CD14-positive monocyte (primary cell): ENCODE data around the gene NDRG4. TPM values are rescaled to one million over a fixed set of nuclear protein-coding genes. Genes with fewer than 3 reads are reported as not detected.

Experiments
- DNase-seq, 3 donors: peaks; one replicate each; pipeline ENCODE4 v3.0.0-alpha.2; 2011 to 2022
- H2AFZ ChIP-seq: 2 replicates; pipeline ENCODE4 v1.6.0; 2012; ENCODE audit warnings: mild to moderate bottlenecking, low read depth, low read length, inconsistent platforms; ENCODE audit not compliant: insufficient read depth, poor library complexity, severe bottlenecking
- H3K27ac ChIP-seq, 2 donors: 1 replicate in 1 of 2; 2 replicates in 1 of 2; pipeline ENCODE4 v1.5.1; 2012 to 2013; ENCODE audit warnings: low read length in 2 of 2, control low read depth in 1 of 2, inconsistent platforms in 1 of 2, low read depth in 1 of 2, mild to moderate bottlenecking in 1 of 2
- H3K27me3 ChIP-seq, 2 donors: one replicate each; pipeline versions ENCODE4 v1.6.0 to v1.6.1; 2011 to 2013; ENCODE audit warnings: low read length in 2 of 2; ENCODE audit not compliant: control insufficient read depth in 2 of 2, insufficient read depth in 2 of 2
- H3K36me3 ChIP-seq, 2 donors: replicated peaks in 1 of 2; 1 replicate in 1 of 2; 2 replicates in 1 of 2; pipeline versions ENCODE4 v1.5.1 to v1.6.1; 2012 to 2013; ENCODE audit warnings: low read length in 2 of 2, control low read depth in 1 of 2, inconsistent platforms in 1 of 2, mild to moderate bottlenecking in 1 of 2; ENCODE audit not compliant: insufficient read depth in 2 of 2, control insufficient read depth in 1 of 2
- H3K4me1 ChIP-seq, 2 donors: 1 replicate in 1 of 2; 2 replicates in 1 of 2; pipeline versions ENCODE4 v1.5.1 to v1.6.1; 2012 to 2013; ENCODE audit warnings: low read length in 2 of 2, control low read depth in 1 of 2, inconsistent platforms in 1 of 2, mild to moderate bottlenecking in 1 of 2, moderate library complexity in 1 of 2; ENCODE audit not compliant: insufficient read depth in 2 of 2, control insufficient read depth in 1 of 2
- H3K4me2 ChIP-seq: replicated peaks from 2 replicates; pipeline ENCODE3; 2012; ENCODE audit warnings: low read length, moderate library complexity, mild to moderate bottlenecking; ENCODE audit not compliant: poor library complexity, severe bottlenecking; ENCODE audit errors: extremely low read depth
- H3K4me3 ChIP-seq, 3 experiments: fragments of 200-600 bp in 1 of 3; sonication (generic) in 1 of 3; replicated peaks in 1 of 3; 1 replicate in 2 of 3; 2 replicates in 1 of 3; pipeline ENCODE4 v1.5.1; 2011 to 2013; ENCODE audit warnings: low read length in 3 of 3, mild to moderate bottlenecking in 3 of 3, control low read depth in 2 of 3, low read depth in 2 of 3, inconsistent platforms in 1 of 3, moderate library complexity in 1 of 3
- H3K79me2 ChIP-seq: 2 replicates; pipeline ENCODE4 v1.6.0; 2012; ENCODE audit warnings: mild to moderate bottlenecking, control low read depth, inconsistent platforms, low read length, moderate library complexity; ENCODE audit not compliant: insufficient read depth
- H3K9ac ChIP-seq: 2 replicates; pipeline ENCODE4 v1.6.0; 2017; ENCODE audit warnings: low read length, mild to moderate bottlenecking; ENCODE audit not compliant: insufficient read depth, poor library complexity, severe bottlenecking
- H3K9me3 ChIP-seq, 2 donors: replicated peaks in 1 of 2; 1 replicate in 1 of 2; 2 replicates in 1 of 2; pipeline versions ENCODE4 v1.5.1 to v1.6.1; 2012 to 2013; ENCODE audit warnings: low read length in 2 of 2, control low read depth in 1 of 2; ENCODE audit not compliant: control insufficient read depth in 1 of 2, insufficient read depth in 1 of 2
- H4K20me1 ChIP-seq: 2 replicates; pipeline ENCODE4 v1.6.0; 2012; ENCODE audit warnings: mild to moderate bottlenecking, low read length, control low read depth, moderate library complexity; ENCODE audit not compliant: insufficient read depth
- H3K27ac Mint-ChIP-seq, 7 donors: one replicate each; pipeline ENCODE4 v1.8.0; 2020; ENCODE audit warnings: mild to moderate bottlenecking in 7 of 7, mixed read lengths in 7 of 7, moderate library complexity in 6 of 7, inconsistent platforms in 2 of 7
- H3K27me3 Mint-ChIP-seq, 3 donors: one replicate each; pipeline ENCODE4 v1.8.0; 2021 to 2022; ENCODE audit warnings: low read depth in 3 of 3, mild to moderate bottlenecking in 3 of 3, mixed read lengths in 3 of 3, moderate library complexity in 3 of 3, inconsistent platforms in 1 of 3
- H3K36me3 Mint-ChIP-seq, 2 donors: one replicate each; pipeline ENCODE4 v1.8.0; 2020; ENCODE audit warnings: mixed read lengths in 2 of 2, inconsistent platforms in 1 of 2, mild to moderate bottlenecking in 1 of 2
- H3K4me1 Mint-ChIP-seq: one replicate; pipeline ENCODE4 v1.8.0; 2020; ENCODE audit warnings: mild to moderate bottlenecking, mixed read lengths
- H3K4me3 Mint-ChIP-seq, 2 donors: one replicate each; pipeline ENCODE4 v1.8.0; 2020; ENCODE audit warnings: mild to moderate bottlenecking in 2 of 2, mixed read lengths in 2 of 2, moderate library complexity in 1 of 2
- H3K9me3 Mint-ChIP-seq, 7 donors: one replicate each; pipeline ENCODE4 v1.8.0; 2020 to 2022; ENCODE audit warnings: mixed read lengths in 7 of 7, mild to moderate bottlenecking in 6 of 7, moderate library complexity in 6 of 7, inconsistent platforms in 2 of 7
- WGBS: methylation state at CpG from one replicate; pipeline ENCODE4 v1.1.5; 2013; ENCODE audit warnings: missing lambda C conversion rate; ENCODE audit not compliant: insufficient coverage; 5-methylcytosine and 5-hydroxymethylcytosine counted together
- intact Hi-C, 2 donors: fragments of 100-400 bp; cut with micrococcal nuclease; formaldehyde crosslinking; loops; one replicate each; pipeline versions ENCODE4 v1.15.0 to v1.15.1; 2023
- polyA plus RNA-seq, 3 donors: library from polyadenylated mRNA; depleted of rRNA in 1 of 3; unstranded in 2 of 3; stranded (reverse) in 1 of 3; fragments of 300-500 nt in 2 of 3; fragments of >200 nt in 1 of 3; fragmentation: Illumina TruSeq in 2 of 3; gene quantifications; 1 replicate in 2 of 3; 2 replicates in 1 of 3; pipeline ENCODE4 v1.2.3, GENCODE V29; 2012 to 2021
- TF ChIP-seq, protein P1 (sequence below): fragments of 200-600 bp; IDR thresholded peaks from one replicate; pipeline ENCODE4 v1.8.0; 2022; ENCODE audit warnings: antibody characterized with exemption, mild to moderate bottlenecking

NDRG4 gene
- polyA plus RNA-seq, 3 donors = not detected

DNA sequence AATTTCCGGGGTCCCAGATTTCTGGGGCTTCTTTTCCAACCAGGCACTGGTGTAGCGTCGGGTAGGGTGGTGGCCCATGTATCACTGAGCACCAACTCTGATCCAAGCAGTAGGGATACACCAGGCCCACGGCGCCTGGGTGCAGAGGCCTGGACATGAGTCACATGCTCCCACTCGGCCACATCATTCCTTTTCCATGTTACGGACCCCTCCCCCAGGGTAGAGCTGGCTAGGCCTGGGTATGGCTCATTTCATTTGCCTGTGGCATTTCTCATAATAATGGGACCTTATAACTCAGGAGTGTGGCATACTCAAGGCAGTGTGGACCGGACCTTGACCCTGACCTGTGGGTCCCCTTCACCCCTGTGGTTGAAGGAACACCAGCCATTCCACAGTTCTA is 18.0 kb upstream of the NDRG4 start:
- Histone ChIP-seq H2AFZ (no peak overlapping the region), H3K79me2 (no peaks in the 10 kb centered on the region), H3K4me3 (no peak overlapping the region), H3K4me1 (no peaks in the 10 kb centered on the region), H3K4me2 (no peak overlapping the region), H3K9ac (no peak overlapping the region), H3K27ac (no peak overlapping the region), H4K20me1 (no peaks in the 10 kb centered on the region), H3K36me3 (no peaks in the 10 kb centered on the region), H3K27me3 (no peaks in the 10 kb centered on the region), H3K9me3 (no peaks in the 10 kb centered on the region)
- intact Hi-C loops = no loop called here
- Mint-ChIP-seq H3K4me1 (no peaks in the 10 kb centered on the region), H3K27ac (no peak overlapping the region), H3K9me3 (no peaks in the 10 kb centered on the region), H3K4me3 (no peak overlapping the region), H3K36me3 (no peaks in the 10 kb centered on the region), H3K27me3 (peaks cover 9 to 22% (median 22%) of the 10 kb centered on the region in 3 donors)
- TF ChIP-seq, protein P1, sequence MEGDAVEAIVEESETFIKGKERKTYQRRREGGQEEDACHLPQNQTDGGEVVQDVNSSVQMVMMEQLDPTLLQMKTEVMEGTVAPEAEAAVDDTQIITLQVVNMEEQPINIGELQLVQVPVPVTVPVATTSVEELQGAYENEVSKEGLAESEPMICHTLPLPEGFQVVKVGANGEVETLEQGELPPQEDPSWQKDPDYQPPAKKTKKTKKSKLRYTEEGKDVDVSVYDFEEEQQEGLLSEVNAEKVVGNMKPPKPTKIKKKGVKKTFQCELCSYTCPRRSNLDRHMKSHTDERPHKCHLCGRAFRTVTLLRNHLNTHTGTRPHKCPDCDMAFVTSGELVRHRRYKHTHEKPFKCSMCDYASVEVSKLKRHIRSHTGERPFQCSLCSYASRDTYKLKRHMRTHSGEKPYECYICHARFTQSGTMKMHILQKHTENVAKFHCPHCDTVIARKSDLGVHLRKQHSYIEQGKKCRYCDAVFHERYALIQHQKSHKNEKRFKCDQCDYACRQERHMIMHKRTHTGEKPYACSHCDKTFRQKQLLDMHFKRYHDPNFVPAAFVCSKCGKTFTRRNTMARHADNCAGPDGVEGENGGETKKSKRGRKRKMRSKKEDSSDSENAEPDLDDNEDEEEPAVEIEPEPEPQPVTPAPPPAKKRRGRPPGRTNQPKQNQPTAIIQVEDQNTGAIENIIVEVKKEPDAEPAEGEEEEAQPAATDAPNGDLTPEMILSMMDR = no peak
- WGBS = 67% methylated on average over 3 of the region's 8 CpGs
- no peak for DNase-seq

DNA sequence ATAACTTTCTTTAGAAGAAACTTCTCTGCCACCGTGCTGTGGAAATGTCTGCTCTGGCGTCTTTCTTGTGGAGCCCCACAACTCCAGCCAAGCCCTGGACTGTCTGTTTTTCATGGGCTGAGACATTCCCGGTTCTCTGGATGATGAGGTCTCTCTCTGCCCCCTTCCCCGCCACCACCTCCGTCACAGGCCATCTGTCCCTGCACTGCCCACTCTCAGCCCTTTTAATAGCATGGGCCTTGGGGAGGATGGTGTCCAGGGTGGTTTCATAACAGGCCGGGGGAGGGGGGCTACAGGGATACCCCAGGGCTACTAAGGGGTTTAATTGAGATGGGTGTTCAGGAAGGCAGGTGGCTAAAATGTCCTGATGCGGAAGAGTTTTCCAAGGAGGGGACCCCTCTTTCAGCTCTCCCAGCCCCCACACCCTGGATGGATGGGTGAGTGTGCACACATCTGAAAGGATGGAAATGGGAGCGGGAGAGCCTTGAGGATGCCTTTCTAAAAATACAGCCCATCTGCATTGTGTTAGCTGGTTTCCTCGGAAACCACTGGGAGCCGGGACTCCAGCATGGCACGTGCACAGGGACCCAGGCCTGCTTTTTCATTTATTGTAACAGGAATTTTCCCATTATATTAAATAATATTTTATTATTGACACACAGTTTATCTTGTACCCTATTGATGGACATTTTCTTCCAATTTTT is 14.6 kb upstream of the NDRG4 start:
- no peaks in the 10 kb centered on the region for H3K36me3 ChIP-seq
- no peak overlapping the region for H3K27ac Mint-ChIP-seq
- no peaks in the 10 kb centered on the region for H3K4me1 Mint-ChIP-seq
- H3K36me3 Mint-ChIP-seq = no peaks in the 10 kb centered on the region
- no peaks in the 10 kb centered on the region for H4K20me1 ChIP-seq
- H3K9ac ChIP-seq = no peak overlapping the region
- H3K4me3 Mint-ChIP-seq = no peak overlapping the region
- H3K4me1 ChIP-seq = peaks cover 0 to 4% of the 10 kb centered on the region in 2 donors
- no peaks in the 10 kb centered on the region for H3K9me3 Mint-ChIP-seq
- 59% methylated on average over 3 of the region's 11 CpGs for WGBS
- TF ChIP-seq, protein P1 = no peak
- no peaks in the 10 kb centered on the region for H3K9me3 ChIP-seq
- H3K79me2 ChIP-seq = no peaks in the 10 kb centered on the region
- no peak for DNase-seq
- H3K27me3 ChIP-seq = no peaks in the 10 kb centered on the region
- H2AFZ ChIP-seq = no peak overlapping the region
- peaks cover 13 to 23% (median 18%) of the 10 kb centered on the region in 3 donors for H3K27me3 Mint-ChIP-seq
- no peak overlapping the region for H3K27ac ChIP-seq
- H3K4me2 ChIP-seq = no peak overlapping the region
- intact Hi-C loops = no loop called here
- no peak overlapping the region for H3K4me3 ChIP-seq
